Hematopoietic multipotent progenitor cell treated with erythropoietin and hydrocortisone succinate and interleukin-3 and kit ligand, for 17 days (in vitro differentiated cells): ENCODE results near the gene LITAF.
"Not testable (repeated sequence)": the region's sequence is repeated elsewhere in the genome, so short reads cannot be mapped to it uniquely, and the experiment has no call there.

Experiments used
- DNase-seq: peaks from one replicate; pipeline ENCODE4 v3.0.0-alpha.2; 2015; ENCODE audit warnings: low spot score

Gene LITAF

DNA sequence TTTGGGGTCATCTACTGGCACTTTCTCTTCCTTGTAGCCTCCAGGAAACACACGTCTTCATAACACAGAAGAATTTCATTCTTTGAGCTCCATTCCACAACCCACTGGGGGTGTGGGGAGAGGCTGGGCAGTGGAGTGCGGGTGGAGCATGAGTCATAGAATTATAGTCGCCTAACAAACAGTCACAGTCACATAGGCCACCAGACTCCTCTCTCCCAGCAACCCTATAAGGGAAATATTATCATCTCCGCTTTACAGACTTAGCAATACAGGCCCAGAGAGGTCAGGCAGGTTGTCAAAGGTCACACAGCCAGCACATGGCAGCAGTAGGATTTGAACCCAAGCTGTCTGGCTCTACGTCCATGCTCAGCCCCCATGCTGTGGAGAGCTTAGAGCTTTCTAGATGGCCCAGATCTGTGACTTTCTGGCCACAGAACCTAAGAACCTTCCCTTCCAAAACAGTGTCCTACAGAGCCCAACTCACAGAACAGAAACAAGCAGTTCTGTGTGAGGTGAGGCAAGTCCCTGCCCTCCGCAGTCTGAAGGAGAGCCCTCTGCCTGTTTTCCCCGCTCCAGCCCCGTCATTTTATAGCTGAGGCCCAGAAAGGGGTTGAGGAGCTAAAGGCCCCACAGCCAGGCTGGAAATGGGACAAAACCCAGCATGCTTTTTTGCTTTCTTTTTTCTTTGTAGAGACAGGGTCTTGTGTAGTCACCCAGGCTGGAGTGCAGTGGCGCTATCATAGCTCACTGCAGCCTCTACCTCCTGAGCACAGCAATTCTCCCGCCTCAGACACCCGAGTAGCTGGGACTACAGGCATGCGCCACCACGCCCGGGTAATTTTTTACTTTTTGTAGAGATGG is 10.7 kb upstream of the LITAF start:
- no peak for DNase-seq

DNA sequence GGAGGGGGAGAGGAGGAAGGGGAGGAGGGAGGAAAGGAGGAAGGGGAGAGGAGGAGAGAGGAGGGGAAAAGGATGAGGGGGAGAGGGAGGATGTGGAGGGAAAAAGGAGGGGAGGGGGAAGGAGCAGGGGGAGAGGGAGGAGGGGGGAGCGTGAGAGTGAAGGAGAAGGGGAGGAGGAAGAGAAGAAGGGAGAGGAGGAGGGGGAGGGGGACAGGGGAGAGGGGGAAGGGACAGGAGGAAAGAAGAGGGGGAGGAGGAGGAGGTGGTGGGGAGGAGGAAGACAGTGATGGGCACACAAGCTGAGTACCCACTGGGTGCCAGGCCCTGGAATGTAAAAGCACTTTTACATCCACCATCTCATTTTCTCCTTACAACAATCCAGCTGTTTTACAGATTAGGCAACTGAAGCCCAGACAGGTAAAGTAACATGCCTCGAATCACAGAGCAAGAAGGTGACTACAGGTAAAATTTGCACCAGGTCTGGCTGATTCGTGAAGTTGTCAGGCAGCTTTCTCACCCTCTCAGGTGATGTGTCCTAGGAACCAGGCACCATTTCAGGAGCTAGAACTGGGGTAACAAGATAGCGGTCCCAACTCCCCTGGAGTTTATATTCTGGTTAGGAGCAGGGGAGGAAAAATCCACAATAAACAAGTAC is 10.0 kb upstream of the LITAF start:
- DNase-seq = no peak

DNA sequence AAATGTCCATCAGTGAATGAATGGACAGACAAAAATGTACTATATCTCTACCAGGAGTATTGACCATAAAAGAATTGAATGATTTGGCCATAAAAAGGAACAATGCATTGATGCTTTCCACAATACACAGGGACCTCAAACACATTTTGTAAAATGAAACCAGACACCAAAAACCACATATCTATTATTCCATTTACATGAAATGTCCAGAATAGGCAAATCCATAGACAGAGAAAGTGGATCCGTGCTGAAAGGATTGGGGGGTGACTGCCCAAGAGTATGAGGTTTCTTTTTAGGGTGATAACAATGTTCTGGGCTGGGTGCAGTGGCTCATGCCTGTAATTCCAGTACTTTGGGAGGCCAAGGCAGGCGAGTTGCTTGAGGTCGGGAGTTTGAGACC is 6.9 kb upstream of the LITAF start:
- no peak for DNase-seq

DNA sequence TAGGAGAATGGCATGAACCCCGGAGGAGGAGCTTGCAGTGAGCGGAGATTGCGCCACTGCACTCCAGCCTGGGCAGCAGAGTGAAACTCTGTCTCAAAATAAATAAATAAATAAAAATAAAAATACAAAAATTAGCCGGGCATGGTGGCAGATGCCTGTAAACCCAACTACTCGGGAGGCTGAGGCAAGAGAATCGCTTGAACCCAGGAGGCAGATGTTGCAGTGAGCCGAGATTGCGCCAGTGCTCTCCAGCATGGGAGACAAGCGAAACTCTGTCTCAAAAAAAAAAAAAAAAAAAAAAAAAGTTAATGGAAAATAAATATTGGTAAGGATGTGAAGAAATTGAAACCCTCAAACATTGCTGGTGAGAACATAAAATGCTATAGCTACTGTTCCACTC is 6.4 kb upstream of the LITAF start:
- DNase-seq = not testable (repeated sequence)

DNA sequence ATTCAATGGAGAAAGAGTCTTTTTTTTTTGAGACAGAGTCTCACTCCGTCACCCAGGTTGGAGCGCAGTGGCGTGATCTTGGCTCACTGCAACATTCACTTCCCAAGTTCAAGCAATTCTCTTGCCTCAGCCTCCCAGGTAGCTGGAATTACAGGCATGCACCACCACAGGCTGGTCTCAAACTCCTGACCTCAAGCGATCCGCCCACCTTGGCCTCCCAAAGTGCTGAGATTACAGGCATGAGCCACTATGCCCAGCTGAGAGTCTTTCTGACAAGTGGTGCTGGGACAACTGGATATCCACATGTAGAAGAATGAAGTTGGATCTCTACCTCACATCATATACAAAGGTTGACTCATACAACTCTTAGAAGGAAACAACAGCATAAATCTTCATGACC is 4.9 kb upstream of the LITAF start:
- not testable (repeated sequence) for DNase-seq

GRCh38 chr16:11589198-11589550 is 2.5 kb upstream of the LITAF start:
- no peak for DNase-seq

DNA sequence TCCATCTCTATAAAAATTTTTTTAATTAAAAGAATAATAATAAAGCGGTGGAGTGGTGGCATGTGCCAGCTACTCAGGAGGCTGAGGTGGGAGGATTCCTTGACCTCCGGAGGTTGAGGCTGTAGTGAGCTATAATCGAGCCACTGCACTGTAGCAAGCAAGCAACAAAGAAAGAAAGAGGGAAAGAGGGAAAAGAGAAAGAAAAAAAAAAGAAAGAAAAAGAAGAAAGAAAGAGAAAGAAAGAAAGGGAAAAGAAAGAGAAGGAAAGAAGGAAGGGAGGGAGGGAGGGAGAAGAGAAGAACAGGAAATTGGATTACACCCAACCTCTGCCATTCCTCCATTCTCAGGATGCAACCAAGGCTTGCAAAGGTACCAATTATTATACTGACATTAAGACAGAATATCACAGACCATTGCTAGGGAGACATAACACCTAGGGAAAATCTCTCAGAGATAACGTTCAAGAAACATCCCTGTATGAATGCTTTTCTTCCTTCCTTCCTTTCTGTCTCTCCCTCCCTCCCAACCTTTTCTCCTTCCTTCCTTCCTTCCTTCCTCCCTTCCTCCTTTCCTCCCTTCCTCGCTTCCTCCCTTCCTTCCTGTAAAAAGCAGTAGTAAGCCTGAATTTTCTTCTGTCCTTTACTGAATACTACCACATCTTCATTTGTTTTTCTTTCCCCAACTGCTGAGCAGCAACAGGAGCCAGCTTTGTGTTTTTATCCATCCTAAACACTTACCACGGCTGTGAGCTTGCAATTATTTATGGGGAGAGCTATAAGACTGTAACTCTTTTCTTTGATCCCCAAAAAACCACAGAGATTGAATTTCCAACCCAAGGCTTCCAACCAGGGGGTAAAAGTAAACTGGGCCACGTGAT is 1.8 kb upstream of the LITAF start:
- no peak for DNase-seq

- DNase-seq = no peak
Observed at GRCh38 chr16:11587643-11588247, 1.0 kb upstream of the LITAF start.

GRCh38 chr16:11586378-11586855 is 302 bp downstream of the LITAF start:
- DNase-seq = no peak

DNA sequence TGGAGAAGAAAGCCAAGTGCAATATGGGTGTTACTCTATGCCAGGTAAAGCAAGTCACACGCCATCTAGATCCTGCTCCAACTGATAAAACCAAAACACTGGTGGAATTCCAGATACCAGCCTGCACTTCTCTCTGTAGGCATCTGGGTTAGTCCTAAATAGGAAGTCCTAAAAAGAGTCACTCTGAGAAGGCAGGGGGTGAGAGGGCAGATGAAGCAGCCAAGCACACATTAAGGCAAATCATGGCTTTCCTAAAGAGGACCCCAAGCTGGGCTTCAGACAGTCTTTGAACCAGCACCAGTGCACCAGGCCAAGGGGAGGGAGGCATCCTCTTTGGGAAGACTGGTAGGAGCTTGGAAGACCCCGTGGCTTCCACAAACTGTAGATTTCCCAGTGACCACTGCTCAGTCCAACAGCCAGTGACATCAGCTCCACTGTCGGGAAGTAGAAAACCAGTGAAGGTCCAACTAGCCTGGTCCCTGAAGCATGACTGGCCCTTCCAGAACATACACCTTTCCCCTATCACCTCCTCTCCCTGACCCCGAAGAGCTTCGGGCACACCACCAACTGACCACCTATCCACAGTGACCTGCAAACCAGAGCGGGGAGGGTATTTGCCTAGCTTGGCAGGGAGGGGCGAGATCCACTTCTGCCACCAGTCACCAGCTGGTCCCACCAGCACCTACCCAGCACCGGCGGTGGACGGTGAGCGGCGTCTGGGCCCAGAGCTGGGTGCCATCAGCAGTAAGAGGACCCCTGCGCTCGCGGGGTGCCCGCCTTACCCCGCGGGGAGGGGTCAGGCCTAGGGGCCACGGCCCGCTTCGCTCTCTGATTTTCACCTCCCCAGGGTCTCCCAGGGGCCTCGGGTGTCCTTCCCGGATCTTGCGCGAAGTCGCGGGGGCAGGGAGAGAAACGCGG is 1.0 kb downstream of the LITAF start:
- DNase-seq = no peak

GRCh38 chr16:11583889-11584565 is 2.7 kb downstream of the LITAF start:
- DNase-seq = no peak

GRCh38 chr16:11583166-11583565 is 3.6 kb downstream of the LITAF start:
- DNase-seq = no peak

DNA sequence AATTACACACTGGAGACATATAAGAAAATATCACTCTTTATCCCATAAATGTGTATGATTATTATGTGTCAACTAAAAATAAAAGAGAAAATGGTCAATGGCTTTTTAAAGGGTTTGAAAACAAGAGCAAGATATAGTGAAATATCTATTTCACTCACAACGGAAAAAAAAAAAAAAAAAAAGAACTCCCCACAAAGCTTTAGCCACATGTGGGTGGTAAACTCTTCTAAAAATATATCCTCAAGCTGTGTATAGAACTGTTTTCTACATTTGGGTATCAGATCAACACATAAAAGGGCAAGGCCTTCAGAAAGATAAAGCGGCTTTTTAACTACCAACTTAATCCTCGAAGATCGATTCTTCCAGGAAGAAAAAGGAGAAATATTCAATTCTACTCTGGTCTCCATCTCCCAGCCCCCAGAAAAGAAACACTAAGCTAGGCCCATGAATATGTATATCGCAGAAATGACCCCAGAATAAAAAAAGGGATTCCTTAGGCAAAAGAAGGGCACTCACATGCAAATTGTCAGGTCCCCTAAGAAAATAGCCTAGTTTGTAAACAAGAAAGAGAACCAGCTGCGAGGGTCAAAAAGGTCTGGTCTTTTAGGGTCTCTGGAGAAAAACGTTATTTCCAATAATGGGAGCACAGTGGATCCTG is 4.4 kb downstream of the LITAF start:
- no peak for DNase-seq

DNA sequence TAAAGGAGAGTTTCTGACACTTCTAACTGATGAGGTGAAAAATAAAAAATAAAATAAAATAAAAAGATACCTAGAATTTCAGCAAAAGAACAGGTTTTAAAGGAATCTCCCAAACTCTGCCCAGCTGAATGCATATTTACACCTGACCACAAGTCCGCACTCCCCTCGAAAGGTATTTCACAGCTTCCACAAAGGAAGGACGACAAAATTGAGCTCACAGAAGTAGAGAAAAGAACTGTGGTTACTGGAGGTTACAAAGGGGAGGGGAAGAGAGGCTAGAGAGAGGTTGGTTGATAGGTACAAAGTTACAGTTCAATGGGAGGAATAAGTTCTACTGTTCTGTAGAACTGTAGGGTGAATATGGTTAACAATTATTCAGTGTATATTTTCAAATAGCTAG is 5.0 kb downstream of the LITAF start:
- DNase-seq = no peak

DNA sequence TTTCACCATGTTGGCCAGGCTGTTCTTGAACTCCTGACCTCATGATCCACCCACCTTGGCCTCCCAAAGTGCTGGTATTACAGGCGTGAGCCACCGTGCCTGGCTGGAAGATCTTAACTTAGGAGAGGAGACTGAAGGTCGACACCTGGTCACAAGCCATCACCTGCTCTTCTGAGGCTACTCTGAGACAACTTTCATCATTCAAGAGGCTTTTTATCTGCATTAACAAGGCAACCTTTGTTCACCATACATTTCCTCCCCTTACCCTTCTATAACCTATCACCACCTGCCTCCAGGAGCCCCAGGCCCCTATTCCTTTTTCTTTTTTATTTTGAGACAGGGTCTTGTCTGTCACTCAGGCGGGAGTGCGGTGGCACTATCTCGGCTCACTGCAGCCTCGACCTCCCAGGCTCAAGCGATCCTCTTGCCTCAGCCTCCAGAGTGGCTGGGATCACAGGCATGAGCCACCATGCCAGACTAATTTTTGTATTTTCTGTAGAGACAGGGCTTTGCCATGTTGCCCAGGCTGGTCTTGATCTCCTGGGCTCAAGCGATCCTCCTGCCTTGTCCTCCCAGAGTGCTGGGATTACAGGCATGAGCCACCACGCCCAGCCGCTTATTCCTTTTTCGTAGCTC is 6.2 kb downstream of the LITAF start:
- DNase-seq = no peak

DNA sequence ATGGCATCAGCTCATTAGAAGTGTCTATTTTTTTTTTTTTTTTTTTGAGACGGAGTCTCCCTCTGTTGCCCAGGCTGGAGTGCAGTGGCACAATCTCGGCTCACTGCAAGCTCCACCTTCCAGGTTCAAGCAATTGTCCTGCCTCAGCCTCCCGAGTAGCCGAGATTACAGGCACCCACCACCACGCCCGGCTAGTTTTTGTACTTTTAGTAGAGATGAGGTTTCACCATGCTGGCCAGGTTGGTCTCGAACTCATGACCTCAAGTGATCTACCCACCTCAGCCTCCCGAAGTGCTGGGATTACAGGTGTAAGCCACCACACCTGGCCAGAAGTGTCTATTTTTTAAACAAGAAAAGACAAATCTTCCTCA is 9.4 kb downstream of the LITAF start:
- DNase-seq = not testable (repeated sequence)

GRCh38 chr16:11576427-11577289 is 10.1 kb downstream of the LITAF start:
- no peak for DNase-seq

GRCh38 chr16:11575223-11575589 is 11.5 kb downstream of the LITAF start:
- DNase-seq = no peak
